ENCODE results near the gene SLC12A9. TPM values are rescaled to one million over a fixed set of nuclear protein-coding genes. Genes with fewer than 3 reads are reported as not detected.
"Not testable (repeated sequence)": the region's sequence is repeated elsewhere in the genome, so short reads cannot be mapped to it uniquely, and the experiment has no call there.

The SLC12A9 gene
- total RNA-seq, 1 donor from 2014 or later: 19.4 TPM

DNA sequence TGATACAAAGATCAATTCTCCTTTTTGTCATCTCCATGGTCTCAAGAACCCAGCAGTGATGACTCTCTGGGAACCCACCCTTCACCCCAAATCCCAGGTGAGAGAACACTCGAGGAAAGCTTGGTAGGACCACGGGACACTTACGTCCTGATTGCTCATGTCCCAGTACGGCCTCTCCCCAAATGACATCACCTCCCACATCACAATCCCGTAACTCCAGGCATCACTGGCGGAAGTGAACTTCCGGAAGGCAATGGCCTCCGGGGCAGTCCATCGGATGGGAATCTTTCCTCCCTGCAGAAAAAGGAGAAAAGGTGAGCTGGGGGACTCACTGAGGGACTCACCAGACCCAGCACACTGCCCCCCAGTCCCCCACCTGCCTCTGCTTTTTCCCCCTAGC lies 46.2 kb upstream of the SLC12A9 start:
- no peaks in the 10 kb centered on the region for H3K9me3 ChIP-seq
- H3K4me1 ChIP-seq: no peaks in the 10 kb centered on the region
- H3K27me3 ChIP-seq: no peaks in the 10 kb centered on the region
- H3K4me3 ChIP-seq: no peak overlapping the region
- no peaks in the 10 kb centered on the region for H3K36me3 ChIP-seq
- intact Hi-C loops (cut with DNase I): no loop called here
- no peak for DNase-seq (ENCODE audit: low spot score in 2 of 2)
- no peak overlapping the region for H3K27ac ChIP-seq
- TF ChIP-seq, protein P1, sequence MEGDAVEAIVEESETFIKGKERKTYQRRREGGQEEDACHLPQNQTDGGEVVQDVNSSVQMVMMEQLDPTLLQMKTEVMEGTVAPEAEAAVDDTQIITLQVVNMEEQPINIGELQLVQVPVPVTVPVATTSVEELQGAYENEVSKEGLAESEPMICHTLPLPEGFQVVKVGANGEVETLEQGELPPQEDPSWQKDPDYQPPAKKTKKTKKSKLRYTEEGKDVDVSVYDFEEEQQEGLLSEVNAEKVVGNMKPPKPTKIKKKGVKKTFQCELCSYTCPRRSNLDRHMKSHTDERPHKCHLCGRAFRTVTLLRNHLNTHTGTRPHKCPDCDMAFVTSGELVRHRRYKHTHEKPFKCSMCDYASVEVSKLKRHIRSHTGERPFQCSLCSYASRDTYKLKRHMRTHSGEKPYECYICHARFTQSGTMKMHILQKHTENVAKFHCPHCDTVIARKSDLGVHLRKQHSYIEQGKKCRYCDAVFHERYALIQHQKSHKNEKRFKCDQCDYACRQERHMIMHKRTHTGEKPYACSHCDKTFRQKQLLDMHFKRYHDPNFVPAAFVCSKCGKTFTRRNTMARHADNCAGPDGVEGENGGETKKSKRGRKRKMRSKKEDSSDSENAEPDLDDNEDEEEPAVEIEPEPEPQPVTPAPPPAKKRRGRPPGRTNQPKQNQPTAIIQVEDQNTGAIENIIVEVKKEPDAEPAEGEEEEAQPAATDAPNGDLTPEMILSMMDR (IDR thresholded peaks at IDR 0.05): no peak

DNA sequence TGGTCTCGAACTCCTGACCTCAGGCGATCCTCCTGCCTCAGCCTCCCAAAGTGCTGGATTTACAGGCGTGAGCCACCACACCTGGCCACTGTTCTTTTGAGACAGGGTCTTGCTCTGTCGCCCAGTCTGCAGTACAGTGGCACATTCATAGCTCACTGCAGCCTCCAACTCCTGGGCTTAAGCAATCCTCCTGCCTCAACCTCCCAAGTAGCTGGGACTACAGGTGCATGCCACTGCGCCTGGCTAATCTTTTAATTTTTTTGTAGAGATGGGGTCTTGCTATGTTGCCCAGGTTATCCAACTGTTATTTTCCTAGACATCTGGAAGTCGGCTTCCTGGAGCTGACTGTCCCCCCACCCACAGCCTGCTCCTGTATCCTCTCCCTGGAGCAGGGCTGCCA lies 45.6 kb upstream of the SLC12A9 start:
- intact Hi-C loops (cut with DNase I); H3K27me3 ChIP-seq; H3K36me3 ChIP-seq; H3K27ac ChIP-seq; H3K9me3 ChIP-seq; DNase-seq (ENCODE audit: low spot score in 2 of 2); H3K4me1 ChIP-seq; H3K4me3 ChIP-seq: not testable (repeated sequence)

DNA sequence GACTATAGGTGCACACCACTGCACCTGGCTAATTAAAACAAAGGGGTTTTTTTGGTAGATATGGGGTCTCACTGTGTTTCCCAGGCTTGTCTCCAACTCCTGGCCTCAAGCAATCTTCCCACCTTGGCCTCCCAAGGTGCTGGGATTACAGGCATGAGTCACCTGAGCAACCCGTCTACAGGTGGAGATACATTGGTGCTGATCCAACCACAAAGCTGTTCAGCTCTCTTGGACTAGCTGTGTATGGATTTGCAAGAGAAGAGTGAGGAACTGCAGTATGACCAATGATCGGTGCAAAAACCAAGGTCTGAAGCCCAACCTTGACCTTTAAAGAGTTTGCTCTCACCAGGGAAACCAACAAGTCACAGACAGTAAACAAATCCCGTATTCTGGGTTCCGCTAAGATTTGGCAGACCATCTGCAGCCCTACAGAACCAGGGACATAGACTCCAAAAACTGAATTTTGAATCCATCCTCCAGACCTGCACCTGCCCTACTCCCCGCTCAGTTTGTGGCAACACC lies 44.1 kb upstream of the SLC12A9 start:
- no peaks in the 10 kb centered on the region for H3K36me3 ChIP-seq
- no peaks in the 10 kb centered on the region for H3K27me3 ChIP-seq
- H3K27ac ChIP-seq: no peak overlapping the region
- H3K4me1 ChIP-seq: no peaks in the 10 kb centered on the region
- no peak overlapping the region for H3K4me3 ChIP-seq
- DNase-seq (ENCODE audit: low spot score in 2 of 2): no peak
- intact Hi-C loops (cut with DNase I): no loop called here
- TF ChIP-seq, protein P1 (IDR thresholded peaks at IDR 0.05): no peak
- no peaks in the 10 kb centered on the region for H3K9me3 ChIP-seq

DNA sequence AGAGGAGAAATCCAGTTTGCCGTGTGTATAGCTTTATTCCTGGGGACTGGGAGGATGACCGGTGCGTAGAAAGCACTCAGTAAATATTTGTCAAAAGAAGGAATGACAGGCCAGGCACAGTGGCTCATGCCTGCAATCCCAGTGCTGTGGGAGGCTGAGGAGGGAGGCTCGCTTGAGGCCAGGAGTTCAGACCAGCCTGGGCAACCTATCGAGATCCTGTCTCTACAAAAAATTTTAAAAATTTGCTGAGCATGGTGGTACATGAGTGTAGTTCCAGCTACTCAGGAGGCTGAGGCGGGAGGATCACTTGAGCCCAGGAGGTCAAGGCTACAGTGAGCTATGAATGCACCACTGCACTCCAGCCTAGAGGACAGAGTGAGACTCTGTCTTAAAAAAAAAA lies 41.0 kb upstream of the SLC12A9 start:
- no peak for DNase-seq (ENCODE audit: low spot score in 2 of 2)
- Histone ChIP-seq H3K9me3 (no peaks in the 10 kb centered on the region), H3K4me3 (no peak overlapping the region), H3K4me1 (no peaks in the 10 kb centered on the region), H3K27me3 (no peaks in the 10 kb centered on the region), H3K27ac (no peak overlapping the region), H3K36me3 (no peaks in the 10 kb centered on the region)
- TF ChIP-seq, protein P1 (IDR thresholded peaks at IDR 0.05): no peak
- intact Hi-C loops (cut with DNase I): no loop called here

DNA sequence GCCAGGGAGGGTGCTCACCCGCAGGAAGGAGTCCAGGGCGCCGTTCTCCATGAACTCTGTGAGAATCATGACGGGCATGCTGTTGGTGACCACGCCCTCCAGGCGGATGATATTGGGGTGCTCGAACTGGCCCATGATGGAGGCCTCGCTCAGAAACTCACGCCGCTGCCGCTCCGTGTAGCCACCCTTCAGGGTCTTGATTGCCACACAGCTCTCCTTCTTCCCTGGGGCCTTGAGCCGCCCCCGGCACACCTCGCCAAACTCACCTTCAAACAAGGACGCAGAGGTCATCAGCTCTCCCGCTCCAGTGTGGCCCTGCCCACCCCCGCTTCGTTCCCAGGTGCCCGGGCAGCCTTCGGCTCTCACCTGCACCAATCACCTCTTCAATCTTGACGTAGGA lies 39.8 kb upstream of the SLC12A9 start:
- TF ChIP-seq, protein P1 (IDR thresholded peaks at IDR 0.05): no peak
- no peaks in the 10 kb centered on the region for H3K4me1 ChIP-seq
- H3K4me3 ChIP-seq: no peak overlapping the region
- no peaks in the 10 kb centered on the region for H3K9me3 ChIP-seq
- H3K27me3 ChIP-seq: no peaks in the 10 kb centered on the region
- DNase-seq (ENCODE audit: low spot score in 2 of 2): no peak
- no peaks in the 10 kb centered on the region for H3K36me3 ChIP-seq
- intact Hi-C loops (cut with DNase I): no loop called here
- no peak overlapping the region for H3K27ac ChIP-seq

DNA sequence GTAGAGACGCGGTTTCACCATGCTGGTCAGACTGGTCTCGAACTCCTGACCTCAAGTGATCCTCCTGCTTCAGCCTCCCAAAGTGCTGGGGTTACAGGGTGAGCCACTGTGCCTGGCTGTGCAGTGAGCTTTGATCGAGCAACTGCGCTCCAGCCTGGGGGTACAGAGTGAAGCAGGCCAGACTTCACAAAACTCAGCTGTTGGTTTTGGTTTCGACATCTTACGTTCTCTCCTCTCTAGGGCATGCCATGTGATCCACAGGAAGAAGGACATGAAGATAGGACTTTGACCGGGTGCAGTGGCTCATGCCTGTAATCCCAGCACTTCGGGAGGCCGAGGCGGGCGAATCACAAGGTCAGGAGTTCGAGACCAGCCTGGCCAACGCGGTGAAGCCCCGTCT lies 36.0 kb upstream of the SLC12A9 start:
- DNase-seq (ENCODE audit: low spot score in 2 of 2); H3K27me3 ChIP-seq; H3K4me1 ChIP-seq; H3K27ac ChIP-seq; H3K36me3 ChIP-seq; intact Hi-C loops (cut with DNase I); H3K9me3 ChIP-seq; H3K4me3 ChIP-seq: not testable (repeated sequence)

DNA sequence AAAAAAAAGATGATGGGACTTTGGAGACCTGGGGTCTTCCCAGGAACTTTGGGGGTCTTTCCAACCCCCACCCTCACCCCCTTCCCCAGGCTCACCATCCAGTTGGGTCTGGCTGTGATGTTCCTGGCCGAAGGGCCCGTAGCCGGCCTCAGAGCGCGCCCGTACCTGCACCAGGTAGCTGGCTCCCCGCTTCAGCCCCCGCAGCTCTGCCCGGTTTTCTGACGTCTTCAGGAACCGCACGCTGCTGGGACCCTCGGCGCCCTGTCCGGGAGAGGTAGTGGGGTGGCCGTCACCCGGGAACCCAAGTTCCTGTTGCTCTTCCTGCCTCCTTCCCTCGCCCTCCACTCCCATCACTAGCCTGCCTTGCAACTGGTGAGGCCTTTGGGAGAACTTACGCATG lies 35.4 kb upstream of the SLC12A9 start:
- Histone ChIP-seq H3K36me3 (no peaks in the 10 kb centered on the region), H3K9me3 (no peaks in the 10 kb centered on the region), H3K4me1 (no peaks in the 10 kb centered on the region), H3K27ac (no peak overlapping the region), H3K4me3 (no peak overlapping the region), H3K27me3 (no peaks in the 10 kb centered on the region)
- TF ChIP-seq, protein P1 (IDR thresholded peaks at IDR 0.05): no peak
- DNase-seq (ENCODE audit: low spot score in 2 of 2): no peak
- intact Hi-C loops (cut with DNase I): no loop called here

Measured in ascending aorta (tissue), 2 donors.